Measurements from ENCODE around the gene DNAJB9. TPM values are rescaled to one million over a fixed set of nuclear protein-coding genes. Genes with fewer than 3 reads are reported as not detected.

DNAJB9 gene
- total RNA-seq, 1 experiment from 2014 or later: 11.1 TPM

GRCh38 chr7:108576116-108576515, 6.4 kb downstream of the DNAJB9 start:
- CTCF ChIA-PET: no interaction called here
- BruUV-seq (replicated peaks): no TSS peak
- no peak for DNase-seq (ENCODE audit: low read depth, low spot score)

GRCh38 chr7:108578937-108579336, 9.3 kb downstream of the DNAJB9 start:
- Histone ChIP-seq H3K36me3 (ENCODE audit: control insufficient read depth, insufficient read depth, low read length) (peaks cover 2% of the 10 kb centered on the region; the same call in 1 of the 2 replicates), H3K4me3 (ENCODE audit: low read depth in 2 of 2, low read length in 2 of 2) (no peak overlapping the region), H3K4me1 (ENCODE audit: control insufficient read depth, insufficient read depth, low read length) (peaks cover 8% of the 10 kb centered on the region), H3K9me3 (ENCODE audit: control insufficient read depth, insufficient read depth, low read depth, low read length) (no peaks in the 10 kb centered on the region), H3K27me3 (ENCODE audit: control insufficient read depth, insufficient read depth, low read length) (no peaks in the 10 kb centered on the region), H3K27ac (ENCODE audit: low read length) (no peak overlapping the region)
- ChIA-PET CTCF (no interaction called here), POLR2A (no interaction called here)
- TF ChIP-seq, protein P1, sequence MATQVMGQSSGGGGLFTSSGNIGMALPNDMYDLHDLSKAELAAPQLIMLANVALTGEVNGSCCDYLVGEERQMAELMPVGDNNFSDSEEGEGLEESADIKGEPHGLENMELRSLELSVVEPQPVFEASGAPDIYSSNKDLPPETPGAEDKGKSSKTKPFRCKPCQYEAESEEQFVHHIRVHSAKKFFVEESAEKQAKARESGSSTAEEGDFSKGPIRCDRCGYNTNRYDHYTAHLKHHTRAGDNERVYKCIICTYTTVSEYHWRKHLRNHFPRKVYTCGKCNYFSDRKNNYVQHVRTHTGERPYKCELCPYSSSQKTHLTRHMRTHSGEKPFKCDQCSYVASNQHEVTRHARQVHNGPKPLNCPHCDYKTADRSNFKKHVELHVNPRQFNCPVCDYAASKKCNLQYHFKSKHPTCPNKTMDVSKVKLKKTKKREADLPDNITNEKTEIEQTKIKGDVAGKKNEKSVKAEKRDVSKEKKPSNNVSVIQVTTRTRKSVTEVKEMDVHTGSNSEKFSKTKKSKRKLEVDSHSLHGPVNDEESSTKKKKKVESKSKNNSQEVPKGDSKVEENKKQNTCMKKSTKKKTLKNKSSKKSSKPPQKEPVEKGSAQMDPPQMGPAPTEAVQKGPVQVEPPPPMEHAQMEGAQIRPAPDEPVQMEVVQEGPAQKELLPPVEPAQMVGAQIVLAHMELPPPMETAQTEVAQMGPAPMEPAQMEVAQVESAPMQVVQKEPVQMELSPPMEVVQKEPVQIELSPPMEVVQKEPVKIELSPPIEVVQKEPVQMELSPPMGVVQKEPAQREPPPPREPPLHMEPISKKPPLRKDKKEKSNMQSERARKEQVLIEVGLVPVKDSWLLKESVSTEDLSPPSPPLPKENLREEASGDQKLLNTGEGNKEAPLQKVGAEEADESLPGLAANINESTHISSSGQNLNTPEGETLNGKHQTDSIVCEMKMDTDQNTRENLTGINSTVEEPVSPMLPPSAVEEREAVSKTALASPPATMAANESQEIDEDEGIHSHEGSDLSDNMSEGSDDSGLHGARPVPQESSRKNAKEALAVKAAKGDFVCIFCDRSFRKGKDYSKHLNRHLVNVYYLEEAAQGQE (IDR thresholded peaks at IDR 0.05; ENCODE audit: insufficient read depth in 1 of 2, low read depth in 2 of 2, low read length in 1 of 2): no peak
- TF ChIP-seq SIN3A (IDR thresholded peaks at IDR 0.05; ENCODE audit: borderline replicate concordance, insufficient read depth, low read depth, low read length): no peak
- TF ChIP-seq POLR2AphosphoS5 (IDR thresholded peaks at IDR 0.05; ENCODE audit: low read depth, low read length): no peak
- no peak for TF ChIP-seq CTCF (IDR thresholded peaks at IDR 0.05)
- TF ChIP-seq TCF7L2 (IDR thresholded peaks at IDR 0.05; ENCODE audit: low read depth, low read length): no peak
- BruUV-seq (replicated peaks): no TSS peak
- in situ Hi-C loops (cut with HindIII; ENCODE audit: low pct_unique_long_range_greater_than_20kb, low sequenced_read_pairs) (no loop called here), intact Hi-C loops (cut with micrococcal nuclease; ENCODE audit: unreplicated experiment) (no loop called here)
- ATAC-seq (no peak), DNase-seq (ENCODE audit: low read depth, low spot score) (no peak)

More at GRCh38 chr7:108576116-108576515, 6.4 kb downstream of the DNAJB9 start:
- H3K4me3 ChIP-seq (ENCODE audit: low read depth in 2 of 2, low read length in 2 of 2): no peak overlapping the region
- POLR2A ChIA-PET: no interaction called here
- ATAC-seq: no peak
- in situ Hi-C loops (cut with HindIII; ENCODE audit: low pct_unique_long_range_greater_than_20kb, low sequenced_read_pairs): no loop called here
- no peak overlapping the region for H3K27ac ChIP-seq (ENCODE audit: low read length)
- H3K9me3 ChIP-seq (ENCODE audit: control insufficient read depth, insufficient read depth, low read depth, low read length): no peaks in the 10 kb centered on the region
- H3K4me1 ChIP-seq (ENCODE audit: control insufficient read depth, insufficient read depth, low read length): peaks cover 6% of the 10 kb centered on the region; the same call in 1 of the 2 replicates
- TF ChIP-seq, protein P1 (IDR thresholded peaks at IDR 0.05; ENCODE audit: insufficient read depth in 1 of 2, low read depth in 2 of 2, low read length in 1 of 2): no peak
- TF ChIP-seq SIN3A (IDR thresholded peaks at IDR 0.05; ENCODE audit: borderline replicate concordance, insufficient read depth, low read depth, low read length) (no peak), TCF7L2 (IDR thresholded peaks at IDR 0.05; ENCODE audit: low read depth, low read length) (no peak), CTCF (IDR thresholded peaks at IDR 0.05) (no peak), POLR2AphosphoS5 (IDR thresholded peaks at IDR 0.05; ENCODE audit: low read depth, low read length) (no peak)
- H3K36me3 ChIP-seq (ENCODE audit: control insufficient read depth, insufficient read depth, low read length): peaks cover 10% of the 10 kb centered on the region
- no peaks in the 10 kb centered on the region for H3K27me3 ChIP-seq (ENCODE audit: control insufficient read depth, insufficient read depth, low read length)
- intact Hi-C loops (cut with micrococcal nuclease; ENCODE audit: unreplicated experiment): no loop called here
